ENCODE data around the gene FRMD1.

FRMD1 gene

DNA sequence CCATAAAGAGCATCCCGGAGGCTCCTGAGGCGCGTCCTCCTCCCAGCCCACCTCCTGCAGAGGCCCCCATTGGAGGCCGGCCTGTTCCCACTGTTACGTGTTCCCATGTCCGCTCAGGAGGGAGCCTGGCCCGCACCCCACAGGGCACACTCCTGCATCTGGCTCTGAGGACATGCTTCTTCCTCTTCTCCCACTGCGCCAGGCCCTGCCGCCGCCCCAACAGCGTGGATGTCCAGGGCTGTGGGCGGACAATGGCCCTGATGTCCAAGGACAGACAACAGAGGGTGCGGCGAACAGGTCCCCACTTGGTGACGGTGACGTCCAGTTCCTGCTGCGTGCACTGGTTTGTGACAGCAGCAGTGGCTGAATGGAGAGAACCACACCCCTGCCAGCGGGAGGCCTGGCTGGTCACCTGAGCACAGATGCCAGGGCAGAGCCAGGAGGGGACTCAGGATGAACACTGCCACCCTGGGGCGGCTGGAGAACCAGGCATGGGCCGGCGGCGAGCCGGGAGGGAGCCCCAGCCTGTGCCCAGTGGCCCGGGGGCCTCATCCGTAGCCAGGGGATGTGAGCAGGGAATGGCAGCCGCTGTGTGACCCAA is 26.6 kb downstream of the FRMD1 start:
- H3K27ac ChIP-seq (ENCODE audit: low read depth, low read length): no peak overlapping the region
- H3K4me3 ChIP-seq (ENCODE audit: low read depth, low read length): no peak overlapping the region
- H3K79me2 ChIP-seq (ENCODE audit: control insufficient read depth, insufficient read depth, low read length, unreplicated experiment): no peaks in the 10 kb centered on the region
- H3K27me3 ChIP-seq (ENCODE audit: insufficient read depth, low read length): no peaks in the 10 kb centered on the region
- H3K36me3 ChIP-seq (ENCODE audit: insufficient read depth, low read length): no peaks in the 10 kb centered on the region
- no peak overlapping the region for H2AFZ ChIP-seq (ENCODE audit: low read length, unreplicated experiment)
- H3K4me1 ChIP-seq (ENCODE audit: control insufficient read depth, insufficient read depth, low read length, unreplicated experiment): no peaks in the 10 kb centered on the region

DNA sequence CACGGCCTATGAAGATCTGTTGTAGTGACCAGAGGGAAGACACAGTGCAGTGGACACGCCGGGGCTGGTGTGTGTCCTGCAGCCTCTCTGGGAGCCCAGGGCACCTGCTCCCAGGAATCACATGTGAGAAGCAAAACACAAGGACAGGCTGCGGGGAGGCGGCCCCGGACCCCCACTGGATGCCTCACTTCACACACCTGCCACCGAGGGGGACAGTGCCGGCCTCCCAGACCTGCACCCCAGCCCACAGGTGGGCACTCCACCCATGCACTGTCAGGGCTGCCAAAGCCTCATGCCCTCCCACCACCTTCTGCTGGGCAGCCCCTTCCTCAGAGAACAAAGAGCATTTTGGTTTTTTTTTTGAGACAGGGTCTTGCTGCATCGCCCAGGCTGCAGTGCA is 27.4 kb downstream of the FRMD1 start:
- no peak overlapping the region for H3K4me3 ChIP-seq (ENCODE audit: low read depth, low read length)
- H3K27me3 ChIP-seq (ENCODE audit: insufficient read depth, low read length): no peaks in the 10 kb centered on the region
- no peaks in the 10 kb centered on the region for H3K79me2 ChIP-seq (ENCODE audit: control insufficient read depth, insufficient read depth, low read length, unreplicated experiment)
- H3K36me3 ChIP-seq (ENCODE audit: insufficient read depth, low read length): no peaks in the 10 kb centered on the region
- H3K4me1 ChIP-seq (ENCODE audit: control insufficient read depth, insufficient read depth, low read length, unreplicated experiment): no peaks in the 10 kb centered on the region
- no peak overlapping the region for H2AFZ ChIP-seq (ENCODE audit: low read length, unreplicated experiment)
- no peak overlapping the region for H3K27ac ChIP-seq (ENCODE audit: low read depth, low read length)

DNA sequence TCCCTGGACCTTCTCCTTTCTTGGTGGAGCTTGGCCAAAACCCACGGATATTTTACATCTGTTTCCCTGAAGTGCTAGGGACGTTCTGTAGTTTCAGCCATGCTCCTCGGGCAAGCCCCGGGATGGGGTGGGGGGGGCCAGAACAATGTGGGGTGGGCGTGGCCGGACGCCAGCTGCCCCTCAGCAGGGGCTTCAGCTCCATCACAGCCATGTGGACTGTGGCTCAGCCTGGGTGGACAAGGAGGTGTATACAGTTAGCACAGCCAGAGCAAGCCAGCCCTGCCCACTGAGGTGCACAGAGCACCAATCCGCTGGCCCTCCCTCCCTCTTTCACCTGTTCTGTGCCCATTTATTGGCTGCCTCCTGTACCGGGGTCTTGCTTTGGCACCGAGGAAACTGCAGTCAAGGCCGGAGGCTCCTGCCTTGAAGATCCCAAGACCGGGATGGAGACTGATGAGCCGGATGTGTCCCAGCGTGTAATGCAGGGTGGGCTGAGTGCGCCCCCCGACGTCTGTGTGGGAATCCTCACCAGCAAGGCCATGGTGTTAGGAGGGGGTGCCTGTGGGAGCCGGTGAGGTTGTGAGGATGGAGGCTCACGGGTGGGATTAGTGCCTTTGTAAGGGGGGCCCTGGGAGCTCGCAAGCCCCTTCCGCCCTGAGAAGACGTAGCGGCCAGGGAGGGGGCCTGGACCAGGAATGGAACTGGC is 28.0 kb downstream of the FRMD1 start:
- Histone ChIP-seq H3K27ac (ENCODE audit: low read depth, low read length) (no peak overlapping the region), H3K36me3 (ENCODE audit: insufficient read depth, low read length) (no peaks in the 10 kb centered on the region), H2AFZ (ENCODE audit: low read length, unreplicated experiment) (no peak overlapping the region), H3K4me3 (ENCODE audit: low read depth, low read length) (no peak overlapping the region), H3K79me2 (ENCODE audit: control insufficient read depth, insufficient read depth, low read length, unreplicated experiment) (no peaks in the 10 kb centered on the region), H3K27me3 (ENCODE audit: insufficient read depth, low read length) (no peaks in the 10 kb centered on the region), H3K4me1 (ENCODE audit: control insufficient read depth, insufficient read depth, low read length, unreplicated experiment) (no peaks in the 10 kb centered on the region)

DNA sequence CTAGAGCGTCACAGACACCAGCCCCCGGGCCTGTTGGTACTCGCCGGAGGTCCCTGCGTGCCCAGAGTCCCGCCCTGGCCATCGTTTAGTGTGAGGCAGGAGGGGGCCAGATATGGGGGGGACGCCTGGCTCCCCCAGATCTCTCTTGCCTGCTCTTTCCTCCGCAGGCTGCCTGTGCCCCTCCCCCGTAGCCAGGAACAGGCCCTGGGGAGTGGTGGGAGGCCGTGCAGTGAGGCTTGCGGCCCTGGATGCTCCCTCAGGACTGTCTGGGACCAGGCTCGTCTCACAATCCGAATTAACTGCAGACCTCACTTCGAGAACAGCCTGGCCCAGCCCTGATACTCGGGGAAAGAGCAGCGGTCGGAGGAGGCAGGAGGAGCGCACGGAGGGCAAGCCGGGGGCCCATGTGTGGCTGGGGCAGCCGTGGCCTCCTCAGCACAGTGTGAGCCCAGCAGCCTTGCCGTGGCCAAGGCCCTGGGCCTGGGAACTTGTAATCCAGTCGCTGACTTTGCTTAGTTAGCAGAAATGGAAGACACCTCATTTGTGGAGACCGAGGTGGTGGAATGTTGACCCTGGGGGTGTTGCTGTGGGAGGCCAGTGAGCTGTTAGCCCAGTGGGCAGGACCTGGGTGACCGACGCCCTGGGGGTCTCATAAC is 28.7 kb downstream of the FRMD1 start:
- H3K79me2 ChIP-seq (ENCODE audit: control insufficient read depth, insufficient read depth, low read length, unreplicated experiment): no peaks in the 10 kb centered on the region
- H3K27me3 ChIP-seq (ENCODE audit: insufficient read depth, low read length): no peaks in the 10 kb centered on the region
- no peaks in the 10 kb centered on the region for H3K4me1 ChIP-seq (ENCODE audit: control insufficient read depth, insufficient read depth, low read length, unreplicated experiment)
- no peak overlapping the region for H2AFZ ChIP-seq (ENCODE audit: low read length, unreplicated experiment)
- no peak overlapping the region for H3K4me3 ChIP-seq (ENCODE audit: low read depth, low read length)
- no peaks in the 10 kb centered on the region for H3K36me3 ChIP-seq (ENCODE audit: insufficient read depth, low read length)
- no peak overlapping the region for H3K27ac ChIP-seq (ENCODE audit: low read depth, low read length)

- H3K27me3 ChIP-seq (ENCODE audit: insufficient read depth, low read length): no peaks in the 10 kb centered on the region
- H3K4me3 ChIP-seq (ENCODE audit: low read depth, low read length): no peak overlapping the region
- H3K4me1 ChIP-seq (ENCODE audit: control insufficient read depth, insufficient read depth, low read length, unreplicated experiment): no peaks in the 10 kb centered on the region
- no peak overlapping the region for H3K27ac ChIP-seq (ENCODE audit: low read depth, low read length)
- H3K79me2 ChIP-seq (ENCODE audit: control insufficient read depth, insufficient read depth, low read length, unreplicated experiment): no peaks in the 10 kb centered on the region
- H2AFZ ChIP-seq (ENCODE audit: low read length, unreplicated experiment): no peak overlapping the region
- H3K36me3 ChIP-seq (ENCODE audit: insufficient read depth, low read length): no peaks in the 10 kb centered on the region
Measured at GRCh38 chr6:168049706-168050224, 29.2 kb downstream of the FRMD1 start.

- no peak overlapping the region for H3K27ac ChIP-seq (ENCODE audit: low read depth, low read length)
- H3K79me2 ChIP-seq (ENCODE audit: control insufficient read depth, insufficient read depth, low read length, unreplicated experiment): no peaks in the 10 kb centered on the region
- no peaks in the 10 kb centered on the region for H3K4me1 ChIP-seq (ENCODE audit: control insufficient read depth, insufficient read depth, low read length, unreplicated experiment)
- no peak overlapping the region for H2AFZ ChIP-seq (ENCODE audit: low read length, unreplicated experiment)
- no peaks in the 10 kb centered on the region for H3K27me3 ChIP-seq (ENCODE audit: insufficient read depth, low read length)
- no peaks in the 10 kb centered on the region for H3K36me3 ChIP-seq (ENCODE audit: insufficient read depth, low read length)
- no peak overlapping the region for H3K4me3 ChIP-seq (ENCODE audit: low read depth, low read length)
Measured at GRCh38 chr6:168049277-168049676, 29.7 kb downstream of the FRMD1 start.

DNA sequence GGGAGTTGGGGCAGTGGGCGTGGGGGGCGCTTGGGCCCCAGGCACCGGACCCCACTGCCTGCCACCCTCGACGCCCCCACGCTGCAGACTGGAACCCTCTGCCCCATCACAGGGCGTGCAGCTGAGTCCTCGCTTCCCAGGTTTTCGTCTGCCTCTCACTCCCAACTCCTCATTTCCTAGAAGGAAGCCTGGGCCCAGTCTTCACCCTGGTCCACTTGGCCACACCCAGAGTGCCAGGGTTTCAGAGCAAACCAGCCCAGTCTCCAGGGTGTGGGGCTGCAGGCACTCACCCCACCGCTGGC is 30.3 kb downstream of the FRMD1 start:
- H3K27me3 ChIP-seq (ENCODE audit: insufficient read depth, low read length): no peaks in the 10 kb centered on the region
- no peak overlapping the region for H3K27ac ChIP-seq (ENCODE audit: low read depth, low read length)
- H3K4me3 ChIP-seq (ENCODE audit: low read depth, low read length): no peak overlapping the region
- H2AFZ ChIP-seq (ENCODE audit: low read length, unreplicated experiment): no peak overlapping the region
- H3K79me2 ChIP-seq (ENCODE audit: control insufficient read depth, insufficient read depth, low read length, unreplicated experiment): no peaks in the 10 kb centered on the region
- H3K4me1 ChIP-seq (ENCODE audit: control insufficient read depth, insufficient read depth, low read length, unreplicated experiment): no peaks in the 10 kb centered on the region
- no peaks in the 10 kb centered on the region for H3K36me3 ChIP-seq (ENCODE audit: insufficient read depth, low read length)

- Histone ChIP-seq H3K4me1 (ENCODE audit: control insufficient read depth, insufficient read depth, low read length, unreplicated experiment) (no peaks in the 10 kb centered on the region), H3K36me3 (ENCODE audit: insufficient read depth, low read length) (no peaks in the 10 kb centered on the region), H2AFZ (ENCODE audit: low read length, unreplicated experiment) (no peak overlapping the region), H3K27ac (ENCODE audit: low read depth, low read length) (no peak overlapping the region), H3K27me3 (ENCODE audit: insufficient read depth, low read length) (no peaks in the 10 kb centered on the region), H3K4me3 (ENCODE audit: low read depth, low read length) (no peak overlapping the region), H3K79me2 (ENCODE audit: control insufficient read depth, insufficient read depth, low read length, unreplicated experiment) (no peaks in the 10 kb centered on the region)
Measured at GRCh38 chr6:168047841-168048723, 30.9 kb downstream of the FRMD1 start.

GRCh38 chr6:168046696-168047095 is 32.3 kb downstream of the FRMD1 start:
- no peaks in the 10 kb centered on the region for H3K27me3 ChIP-seq (ENCODE audit: insufficient read depth, low read length)
- H3K4me3 ChIP-seq (ENCODE audit: low read depth, low read length): no peak overlapping the region
- no peak overlapping the region for H2AFZ ChIP-seq (ENCODE audit: low read length, unreplicated experiment)
- H3K4me1 ChIP-seq (ENCODE audit: control insufficient read depth, insufficient read depth, low read length, unreplicated experiment): no peaks in the 10 kb centered on the region
- no peak overlapping the region for H3K27ac ChIP-seq (ENCODE audit: low read depth, low read length)
- no peaks in the 10 kb centered on the region for H3K79me2 ChIP-seq (ENCODE audit: control insufficient read depth, insufficient read depth, low read length, unreplicated experiment)
- H3K36me3 ChIP-seq (ENCODE audit: insufficient read depth, low read length): no peaks in the 10 kb centered on the region

- no peaks in the 10 kb centered on the region for H3K36me3 ChIP-seq (ENCODE audit: insufficient read depth, low read length)
- H3K4me1 ChIP-seq (ENCODE audit: control insufficient read depth, insufficient read depth, low read length, unreplicated experiment): no peaks in the 10 kb centered on the region
- H3K27me3 ChIP-seq (ENCODE audit: insufficient read depth, low read length): no peaks in the 10 kb centered on the region
- no peaks in the 10 kb centered on the region for H3K79me2 ChIP-seq (ENCODE audit: control insufficient read depth, insufficient read depth, low read length, unreplicated experiment)
- no peak overlapping the region for H2AFZ ChIP-seq (ENCODE audit: low read length, unreplicated experiment)
- H3K27ac ChIP-seq (ENCODE audit: low read depth, low read length): no peak overlapping the region
- no peak overlapping the region for H3K4me3 ChIP-seq (ENCODE audit: low read depth, low read length)
Measured at GRCh38 chr6:168045706-168046620, 33.0 kb downstream of the FRMD1 start.

Measured in ACC112 (cell line).